ENCODE measurements around the gene SLC46A2. TPM values are rescaled to one million over a fixed set of nuclear protein-coding genes. Genes with fewer than 3 reads are reported as not detected.

The SLC46A2 gene
- total RNA-seq, 2 experiments from 2014 or later = not detected

DNA sequence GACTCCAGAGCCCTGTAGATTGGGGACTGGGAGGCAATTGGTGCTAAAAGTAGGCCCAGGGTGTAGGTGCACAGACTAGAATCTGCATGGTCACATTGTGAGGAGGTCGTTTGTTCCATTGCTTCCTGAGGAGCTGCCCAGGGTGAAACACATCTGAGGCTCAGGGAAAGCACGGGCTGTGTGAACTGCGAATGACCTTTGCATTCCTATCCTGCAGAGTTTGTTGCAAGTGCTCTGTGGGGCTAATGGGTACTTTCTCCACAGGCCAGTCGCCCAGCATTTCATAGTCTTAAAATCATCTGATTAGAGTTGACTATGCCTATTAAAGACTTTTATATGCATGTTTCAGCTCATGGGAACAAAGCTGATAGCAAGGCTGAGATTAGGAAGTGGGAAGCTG is 14.4 kb upstream of the SLC46A2 start:
- CTCF ChIA-PET (ENCODE audit: unreplicated experiment) = no interaction called here
- BruUV-seq (replicated peaks) = no TSS peak
- no peak for DNase-seq (ENCODE audit: low spot score)

GRCh38 chr9:112900901-112901300 is 10.2 kb upstream of the SLC46A2 start:
- ChIA-PET POLR2A (no interaction called here), CTCF (ENCODE audit: unreplicated experiment) (interaction anchor here (0.5 kb wide), 1 partner anchor 60 kb away, joined by 7 read pairs; no protein-coding TSS in a partner anchor)
- intact Hi-C loops (cut with micrococcal nuclease; ENCODE audit: unreplicated experiment) = loop anchor here (10.0 kb wide), 1 partner anchor 806 kb away; no protein-coding TSS in a partner anchor

More for the DNA sequence above, 14.4 kb upstream of the SLC46A2 start:
- TF ChIP-seq CTCF (conservative IDR thresholded peaks at IDR 0.05; ENCODE audit: low read length) = no peak
- TF ChIP-seq EZH2phosphoT487 (IDR thresholded peaks at IDR 0.05; ENCODE audit: borderline replicate concordance, low read depth, low read length) = no peak
- no peaks in the 10 kb centered on the region for H4K20me1 ChIP-seq (ENCODE audit: insufficient read depth, low read length)
- H3K4me1 ChIP-seq (ENCODE audit: insufficient read depth, low read length, poor library complexity, severe bottlenecking) = no peaks in the 10 kb centered on the region
- no peaks in the 10 kb centered on the region for H3K9me2 ChIP-seq (ENCODE audit: insufficient read depth, low read length)
- no peak overlapping the region for H2AFZ ChIP-seq (ENCODE audit: low read length)
- no peaks in the 10 kb centered on the region for H3K36me3 ChIP-seq (ENCODE audit: insufficient read depth, low read length)
- no peak overlapping the region for H3K27ac ChIP-seq (ENCODE audit: low read depth, low read length, poor library complexity, severe bottlenecking)
- H3K9me3 ChIP-seq (ENCODE audit: low read length) = no peaks in the 10 kb centered on the region
- no peaks in the 10 kb centered on the region for H3K79me2 ChIP-seq (ENCODE audit: insufficient read depth, low read depth, low read length)
- H3K4me2 ChIP-seq (ENCODE audit: low read length) = no peak overlapping the region
- intact Hi-C loops (cut with micrococcal nuclease; ENCODE audit: unreplicated experiment) = loop anchor here (10.0 kb wide), 1 partner anchor 810 kb away; no protein-coding TSS in a partner anchor
- no peak overlapping the region for H3K4me3 ChIP-seq (ENCODE audit: low read depth, low read length, poor library complexity, severe bottlenecking)
- POLR2A ChIA-PET = interaction anchor here (0.6 to 0.7 kb wide), 2 partner anchors 21 to 394 kb away, joined by 3 read pairs; no protein-coding TSS in a partner anchor

More at GRCh38 chr9:112900901-112901300, 10.2 kb upstream of the SLC46A2 start:
- Histone ChIP-seq H3K4me1 (ENCODE audit: insufficient read depth, low read length, poor library complexity, severe bottlenecking) (peaks cover 5% of the 10 kb centered on the region), H3K36me3 (ENCODE audit: insufficient read depth, low read length) (no peaks in the 10 kb centered on the region), H2AFZ (ENCODE audit: low read length) (no peak overlapping the region), H3K9me3 (ENCODE audit: low read length) (no peaks in the 10 kb centered on the region), H3K4me2 (ENCODE audit: low read length) (no peak overlapping the region), H3K27ac (ENCODE audit: low read depth, low read length, poor library complexity, severe bottlenecking) (no peak overlapping the region), H3K79me2 (ENCODE audit: insufficient read depth, low read depth, low read length) (no peaks in the 10 kb centered on the region), H3K4me3 (ENCODE audit: low read depth, low read length, poor library complexity, severe bottlenecking) (no peak overlapping the region), H4K20me1 (ENCODE audit: insufficient read depth, low read length) (no peaks in the 10 kb centered on the region), H3K9me2 (ENCODE audit: insufficient read depth, low read length) (no peaks in the 10 kb centered on the region)
- no TSS peak for BruUV-seq (replicated peaks)
- no peak for DNase-seq (ENCODE audit: low spot score)
- no peak for TF ChIP-seq EZH2phosphoT487 (IDR thresholded peaks at IDR 0.05; ENCODE audit: borderline replicate concordance, low read depth, low read length)
- TF ChIP-seq CTCF (conservative IDR thresholded peaks at IDR 0.05; ENCODE audit: low read length) = no peak

All from OCI-LY7 (cell line).